ENCODE data around the gene LRRC43. TPM values are rescaled to one million over a fixed set of nuclear protein-coding genes. Genes with fewer than 3 reads are reported as not detected.

The LRRC43 gene
- total RNA-seq, 1 experiment from 2014 or later, result 0.34 TPM

GRCh38 chr12:122232691-122233090 lies 49.8 kb downstream of the LRRC43 start:
- no peaks in the 10 kb centered on the region for H3K27me3 ChIP-seq (replicated peaks; ENCODE audit: control insufficient read depth, insufficient read depth, low read length)
- H3K36me3 Mint-ChIP-seq (ENCODE audit: insufficient read depth, unreplicated experiment), result peaks cover 20% of the 10 kb centered on the region
- no peak for TF ChIP-seq CTCF (IDR thresholded peaks at IDR 0.05; ENCODE audit: insufficient read depth in 1 of 2, low read depth in 1 of 2, low read length in 1 of 2, severe bottlenecking in 1 of 2, unreplicated experiment in 1 of 2)
- H3K4me3 ChIP-seq (ENCODE audit: low read depth, low read length), result no peak overlapping the region
- no peaks in the 10 kb centered on the region for H3K4me1 Mint-ChIP-seq (ENCODE audit: low read depth, unreplicated experiment)
- H3K36me3 ChIP-seq (ENCODE audit: control insufficient read depth, insufficient read depth, low read length), result no peaks in the 10 kb centered on the region; the same call in 1 of the 2 replicates
- BruUV-seq (replicated peaks), result no TSS peak
- no peaks in the 10 kb centered on the region for H3K9me3 Mint-ChIP-seq (ENCODE audit: unreplicated experiment)
- no peaks in the 10 kb centered on the region for H3K9me3 ChIP-seq
- DNase-seq, result no peak
- H3K27ac Mint-ChIP-seq (ENCODE audit: unreplicated experiment), result no peak overlapping the region
- H3K4me3 Mint-ChIP-seq (ENCODE audit: unreplicated experiment), result no peak overlapping the region
- H3K27me3 Mint-ChIP-seq (ENCODE audit: insufficient read depth, unreplicated experiment), result no peaks in the 10 kb centered on the region
- ChIA-PET POLR2A (no interaction called here), CTCF (no interaction called here)
- intact Hi-C loops (cut with micrococcal nuclease; ENCODE audit: unreplicated experiment), result no loop called here
- H3K4me1 ChIP-seq, result no peaks in the 10 kb centered on the region

- Histone ChIP-seq H3K4me1 (no peaks in the 10 kb centered on the region), H3K4me3 (ENCODE audit: low read depth, low read length) (no peak overlapping the region), H3K36me3 (ENCODE audit: control insufficient read depth, insufficient read depth, low read length) (peaks cover 1% of the 10 kb centered on the region; the same call in 1 of the 2 replicates), H3K9me3 (no peaks in the 10 kb centered on the region), H3K27me3 (replicated peaks; ENCODE audit: control insufficient read depth, insufficient read depth, low read length) (no peaks in the 10 kb centered on the region)
- ChIA-PET POLR2A (no interaction called here), CTCF (interaction anchor here (0.6 to 1.1 kb wide), 2 partner anchors 10 to 1385 kb away, joined by 3 to 4 read pairs; partner anchors contain the start of gene DIABLO)
- BruUV-seq (replicated peaks), result no TSS peak
- intact Hi-C loops (cut with micrococcal nuclease; ENCODE audit: unreplicated experiment), result no loop called here
- H3K9me3 Mint-ChIP-seq (ENCODE audit: unreplicated experiment), result no peaks in the 10 kb centered on the region
- no peak overlapping the region for H3K4me3 Mint-ChIP-seq (ENCODE audit: unreplicated experiment)
- TF ChIP-seq CTCF (IDR thresholded peaks at IDR 0.05; ENCODE audit: insufficient read depth in 1 of 2, low read depth in 1 of 2, low read length in 1 of 2, severe bottlenecking in 1 of 2, unreplicated experiment in 1 of 2), result no peak
- no peak overlapping the region for H3K27ac Mint-ChIP-seq (ENCODE audit: unreplicated experiment)
- no peaks in the 10 kb centered on the region for H3K27me3 Mint-ChIP-seq (ENCODE audit: insufficient read depth, unreplicated experiment)
- H3K36me3 Mint-ChIP-seq (ENCODE audit: insufficient read depth, unreplicated experiment), result peaks cover 20% of the 10 kb centered on the region
- H3K4me1 Mint-ChIP-seq (ENCODE audit: low read depth, unreplicated experiment), result no peaks in the 10 kb centered on the region
- DNase-seq, result no peak
Observed at GRCh38 chr12:122235741-122236140, 52.8 kb downstream of the LRRC43 start.

GRCh38 chr12:122238861-122239260 lies 55.9 kb downstream of the LRRC43 start:
- ChIA-PET POLR2A (no interaction called here), CTCF (no interaction called here)
- H3K9me3 Mint-ChIP-seq (ENCODE audit: unreplicated experiment), result no peaks in the 10 kb centered on the region
- no peaks in the 10 kb centered on the region for H3K9me3 ChIP-seq
- H3K4me1 ChIP-seq, result no peaks in the 10 kb centered on the region
- no peak for TF ChIP-seq CTCF (IDR thresholded peaks at IDR 0.05; ENCODE audit: insufficient read depth in 1 of 2, low read depth in 1 of 2, low read length in 1 of 2, severe bottlenecking in 1 of 2, unreplicated experiment in 1 of 2)
- no peaks in the 10 kb centered on the region for H3K27me3 ChIP-seq (replicated peaks; ENCODE audit: control insufficient read depth, insufficient read depth, low read length)
- no peak for DNase-seq
- H3K36me3 ChIP-seq (ENCODE audit: control insufficient read depth, insufficient read depth, low read length), result peaks cover 1% of the 10 kb centered on the region; the same call in 1 of the 2 replicates
- H3K4me3 Mint-ChIP-seq (ENCODE audit: unreplicated experiment), result no peak overlapping the region
- peaks cover 20% of the 10 kb centered on the region for H3K36me3 Mint-ChIP-seq (ENCODE audit: insufficient read depth, unreplicated experiment)
- H3K4me1 Mint-ChIP-seq (ENCODE audit: low read depth, unreplicated experiment), result no peaks in the 10 kb centered on the region
- intact Hi-C loops (cut with micrococcal nuclease; ENCODE audit: unreplicated experiment), result no loop called here
- BruUV-seq (replicated peaks), result no TSS peak
- H3K27me3 Mint-ChIP-seq (ENCODE audit: insufficient read depth, unreplicated experiment), result no peaks in the 10 kb centered on the region
- no peak overlapping the region for H3K27ac Mint-ChIP-seq (ENCODE audit: unreplicated experiment)
- no peak overlapping the region for H3K4me3 ChIP-seq (ENCODE audit: low read depth, low read length)
